HTERT RPE-1 (cell line): ENCODE measurements around the gene JPT1.
"Not testable (repeated sequence)": the region's sequence is repeated elsewhere in the genome, so short reads cannot be mapped to it uniquely, and the experiment has no call there.

Source experiments
- in situ Hi-C: fragments of 300-500 bp; cut with MboI; formaldehyde crosslinking; loops from 4 replicates; pipeline ENCODE4 v1.14.3; 2020; ENCODE audit warnings: low sequenced_read_pairs

The JPT1 gene

GRCh38 chr17:75158480-75158879, 4.2 kb upstream of the JPT1 start:
- in situ Hi-C loops, result not testable (repeated sequence)

- in situ Hi-C loops, result no loop called here
These were observed 884 bp upstream of the JPT1 start for GRCh38 chr17:75155191-75155601.

GRCh38 chr17:75153780-75154194, 525 bp downstream of the JPT1 start:
- in situ Hi-C loops, result no loop called here

- in situ Hi-C loops, result no loop called here
These were observed 1.2 kb downstream of the JPT1 start for GRCh38 chr17:75152922-75153779.

- in situ Hi-C loops, result no loop called here
These were observed 1.8 kb downstream of the JPT1 start for GRCh38 chr17:75152523-75152921.

GRCh38 chr17:75151930-75152329, 2.4 kb downstream of the JPT1 start:
- in situ Hi-C loops, result no loop called here

GRCh38 chr17:75147878-75148546, 6.3 kb downstream of the JPT1 start:
- in situ Hi-C loops, result no loop called here

GRCh38 chr17:75146592-75146991, 7.7 kb downstream of the JPT1 start:
- in situ Hi-C loops, result no loop called here

- in situ Hi-C loops, result no loop called here
These were observed 9.3 kb downstream of the JPT1 start for GRCh38 chr17:75144816-75145512.

- in situ Hi-C loops, result no loop called here
These were observed 11.9 kb downstream of the JPT1 start for GRCh38 chr17:75142236-75142971.

GRCh38 chr17:75138519-75138918, 15.8 kb downstream of the JPT1 start:
- in situ Hi-C loops, result no loop called here

GRCh38 chr17:75137762-75138161, 16.6 kb downstream of the JPT1 start:
- in situ Hi-C loops, result not testable (repeated sequence)

GRCh38 chr17:75135946-75136345, 18.4 kb downstream of the JPT1 start:
- in situ Hi-C loops, result no loop called here

- in situ Hi-C loops, result no loop called here
These were observed 18.9 kb downstream of the JPT1 start for GRCh38 chr17:75135452-75135851.

GRCh38 chr17:75133607-75134347, 20.5 kb downstream of the JPT1 start:
- in situ Hi-C loops, result not testable (repeated sequence)

GRCh38 chr17:75133001-75133400, 21.3 kb downstream of the JPT1 start:
- in situ Hi-C loops, result no loop called here

- in situ Hi-C loops, result not testable (repeated sequence)
These were observed 22.0 kb downstream of the JPT1 start for GRCh38 chr17:75132018-75133000.

- in situ Hi-C loops, result no loop called here
These were observed 22.9 kb downstream of the JPT1 start, which contains the start of gene NT5C for GRCh38 chr17:75131278-75132017. Gene NT5C, minus strand, starts transcription at chr17:75131742. Its CDS starts 35 bp downstream, at chr17:75131707.
